HG03565 (cell line): ENCODE data around the gene KIF18B.

Source experiments
- ATAC-seq: cut with Tn5 transposase; IDR thresholded peaks from one replicate; pipeline ENCODE4 v1.9.1; 2021; ENCODE audit warnings: mild to moderate bottlenecking, moderate library complexity; ENCODE audit not compliant: unreplicated experiment

KIF18B gene

DNA sequence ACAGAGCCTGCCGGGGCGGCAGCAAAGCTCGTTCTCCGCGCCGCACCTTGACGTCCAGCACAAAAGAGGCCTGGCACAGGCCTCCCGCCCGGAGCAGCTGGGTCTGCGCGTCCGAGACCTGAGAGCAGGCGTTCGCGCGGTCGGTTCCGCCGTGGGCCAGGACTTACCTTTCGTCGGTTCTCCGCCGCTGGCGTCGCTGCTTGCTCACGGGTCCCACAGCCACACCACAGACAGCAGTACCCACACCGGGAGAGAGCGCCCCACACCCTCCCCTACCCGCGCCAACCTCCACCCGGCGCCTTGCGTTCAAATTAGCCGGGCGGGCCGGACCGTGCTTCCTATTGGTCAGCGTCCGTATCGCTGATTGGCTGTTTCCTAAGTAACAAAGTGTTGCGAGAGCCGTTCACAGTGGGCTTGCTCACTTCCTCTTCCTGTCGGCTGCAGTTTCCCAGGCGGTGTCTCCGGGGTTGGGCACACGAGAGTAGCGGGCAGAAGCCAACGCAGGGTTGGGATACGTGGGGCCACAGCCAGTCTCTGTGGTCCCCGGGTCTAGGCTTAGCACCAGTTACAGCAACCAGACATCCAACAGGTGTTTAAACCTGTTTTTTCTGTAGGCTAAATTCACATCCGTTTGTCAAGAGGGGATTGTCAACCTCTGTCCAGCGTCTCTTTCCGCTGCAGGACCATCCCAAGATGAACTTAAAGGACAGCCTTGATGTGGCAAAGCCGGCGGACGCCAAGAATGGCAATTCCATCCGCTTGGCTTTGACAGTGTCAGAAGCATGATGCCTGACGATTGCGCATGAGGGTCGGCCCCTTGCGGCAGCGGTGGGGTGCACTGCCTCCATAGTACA, at the start of gene KIF18B:
Gene KIF18B (minus strand): TSS at position 313 of the 854 bp plus-strand sequence. CDS start 11,429 bp downstream, outside the sequence.
- ATAC-seq: peak; percentile 82

- ATAC-seq: no peak
Measured at GRCh38 chr17:44996304-44996703, 48.7 kb upstream of the KIF18B start.

DNA sequence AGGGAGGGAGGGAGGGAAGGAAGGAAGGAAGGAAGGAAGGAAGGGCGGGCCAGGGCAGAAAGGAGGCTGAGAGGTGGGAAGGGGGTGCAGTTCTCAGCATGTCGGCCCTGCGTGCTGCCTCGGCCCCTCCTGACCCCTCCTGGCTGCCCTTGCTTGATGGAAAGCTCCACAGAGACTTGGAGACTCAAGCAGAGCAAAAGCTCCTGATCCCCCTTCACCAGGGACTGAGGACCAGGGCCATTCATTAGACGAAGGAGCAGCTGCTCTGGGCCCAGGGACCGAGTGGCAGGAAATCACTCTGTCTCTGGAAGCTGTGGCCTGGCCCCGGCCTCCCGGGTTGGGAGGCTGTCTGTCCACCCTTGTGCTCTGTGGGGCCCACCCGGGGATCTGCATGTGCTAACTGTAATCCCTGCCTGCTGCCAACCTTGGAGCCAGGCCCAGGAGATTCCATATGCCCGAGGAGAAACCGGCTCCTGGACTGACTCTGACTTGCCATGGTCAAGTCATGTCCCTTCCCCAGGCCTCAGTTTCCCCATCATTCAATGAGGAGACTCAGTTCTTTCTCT, 47.9 kb upstream of the KIF18B start:
- ATAC-seq: no peak

- no peak for ATAC-seq
Measured at GRCh38 chr17:44992242-44992939, 44.8 kb upstream of the KIF18B start.

- no peak for ATAC-seq
Measured at GRCh38 chr17:44990994-44991393, 43.4 kb upstream of the KIF18B start.

GRCh38 chr17:44989552-44990138, 42.1 kb upstream of the KIF18B start:
- no peak for ATAC-seq

- no peak for ATAC-seq
Measured at GRCh38 chr17:44988044-44988942, 40.7 kb upstream of the KIF18B start.

DNA sequence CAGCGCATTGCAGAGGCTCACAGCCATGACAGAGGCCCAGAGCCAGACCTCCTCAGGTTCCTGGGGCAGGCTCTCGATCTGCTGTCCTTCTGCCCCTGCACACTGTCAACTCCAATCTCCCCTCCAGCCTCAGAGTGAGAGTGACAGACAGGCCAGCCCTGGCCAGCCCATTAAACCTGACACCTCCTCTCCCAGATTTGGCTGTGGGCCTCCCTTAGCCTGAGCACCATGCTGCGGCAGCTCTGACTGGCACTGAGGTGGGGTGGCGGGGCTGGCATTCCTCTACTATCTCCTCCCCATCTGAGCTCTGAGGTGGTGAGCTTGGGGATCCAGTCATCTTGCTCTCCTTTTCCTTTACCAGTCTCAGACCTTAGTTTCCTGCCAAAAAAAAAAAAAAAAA, 36.0 kb upstream of the KIF18B start:
- no peak for ATAC-seq

DNA sequence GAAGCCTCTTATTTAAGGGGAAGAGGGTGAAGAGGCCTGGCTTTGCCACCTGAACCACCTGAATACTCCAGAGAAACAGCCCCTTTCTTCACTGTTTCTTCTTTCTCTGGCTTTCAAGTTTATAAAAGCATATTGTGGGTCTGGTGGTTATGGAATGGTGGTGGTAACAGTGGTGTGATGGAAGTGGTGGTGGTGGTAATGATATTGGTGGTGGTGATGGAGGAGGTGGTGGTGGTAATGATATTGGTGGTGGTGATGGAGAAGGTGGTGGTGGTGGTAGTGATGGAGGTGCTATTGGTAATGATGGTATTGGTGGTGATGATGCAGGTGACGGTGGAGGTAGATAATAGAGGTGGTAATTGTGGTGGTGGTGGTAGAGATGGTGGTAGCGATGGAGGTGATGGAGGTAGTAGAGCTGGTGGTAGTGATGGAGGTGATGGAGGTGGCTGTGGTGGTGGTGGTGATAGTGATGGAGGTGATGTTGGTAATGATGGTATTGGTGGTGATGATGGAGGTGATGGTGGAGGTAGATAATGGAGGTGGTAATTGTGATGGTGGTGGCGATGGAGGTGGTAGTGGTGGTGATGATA, 34.6 kb upstream of the KIF18B start:
- no peak for ATAC-seq

- no peak for ATAC-seq
Measured at GRCh38 chr17:44981221-44981968, 33.8 kb upstream of the KIF18B start.

DNA sequence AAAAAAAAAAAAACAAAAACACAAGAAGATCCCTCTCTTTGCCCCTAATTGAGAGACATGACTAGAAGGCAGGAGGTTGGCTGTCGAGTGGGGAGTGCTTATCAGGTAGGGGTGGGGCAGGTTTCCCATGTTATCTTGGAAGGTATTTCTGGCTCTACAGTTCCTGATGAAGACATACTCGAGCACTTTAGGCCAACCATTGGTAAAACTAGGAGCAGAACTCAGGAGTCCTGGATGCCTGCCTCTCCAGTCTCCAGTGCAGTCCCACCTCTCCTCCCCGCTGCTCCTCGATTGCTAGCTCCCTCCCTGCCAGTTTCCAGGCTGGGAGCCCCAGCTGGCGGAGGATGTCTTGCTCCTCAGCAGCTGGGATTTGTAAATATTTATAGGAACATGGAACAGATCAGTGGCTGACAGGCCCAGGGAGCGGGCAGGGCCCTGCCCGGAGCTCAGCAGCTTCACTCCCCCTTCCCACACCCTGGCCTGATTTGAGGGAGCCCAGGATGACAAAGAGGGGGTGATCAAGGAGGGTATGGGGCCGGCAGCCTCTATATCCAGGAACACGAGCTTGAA, 31.9 kb upstream of the KIF18B start:
- no peak for ATAC-seq

GRCh38 chr17:44978807-44979206, 31.2 kb upstream of the KIF18B start:
- ATAC-seq: no peak

GRCh38 chr17:44977814-44978550, 30.4 kb upstream of the KIF18B start:
- ATAC-seq: no peak

DNA sequence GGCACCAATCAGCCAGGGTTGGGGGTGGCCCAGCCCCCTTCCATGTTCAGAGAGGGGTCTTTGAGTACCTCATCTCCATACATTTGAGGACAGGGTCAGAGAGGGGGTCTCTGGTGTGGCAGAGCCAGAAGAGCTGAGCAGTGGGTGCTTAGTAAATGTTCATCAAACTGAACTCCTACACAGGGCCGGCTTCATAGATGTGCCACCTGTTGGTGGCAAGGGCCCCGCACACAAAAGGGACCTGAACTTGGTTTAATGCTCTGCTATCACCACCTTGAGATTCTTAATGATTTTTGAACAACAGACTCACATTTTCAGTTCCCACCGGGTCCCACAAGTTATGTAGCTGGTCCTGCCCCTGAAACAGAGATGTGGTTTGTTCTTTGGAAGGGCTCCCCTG, 29.5 kb upstream of the KIF18B start:
- no peak for ATAC-seq

- ATAC-seq: no peak
Measured at GRCh38 chr17:44976206-44976605, 28.6 kb upstream of the KIF18B start.

DNA sequence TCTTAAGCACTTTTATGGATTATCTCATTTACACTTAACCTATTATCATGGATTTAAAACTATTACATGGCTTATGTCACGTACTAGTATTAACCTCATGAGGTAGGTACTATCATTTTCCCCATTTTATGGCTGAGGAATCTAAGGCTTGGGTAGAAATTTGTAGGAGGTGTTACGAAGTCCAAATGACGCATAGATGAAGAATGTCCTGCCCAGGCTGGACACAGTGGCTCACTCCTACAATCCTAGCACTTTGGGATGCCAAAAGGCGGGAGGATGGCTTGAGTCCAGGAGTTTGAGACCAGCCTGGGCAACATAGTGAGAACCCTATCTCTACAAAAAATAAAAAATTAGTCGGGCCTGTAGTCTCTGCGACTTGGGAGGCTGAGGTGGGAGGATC, 25.4 kb upstream of the KIF18B start:
- no peak for ATAC-seq

DNA sequence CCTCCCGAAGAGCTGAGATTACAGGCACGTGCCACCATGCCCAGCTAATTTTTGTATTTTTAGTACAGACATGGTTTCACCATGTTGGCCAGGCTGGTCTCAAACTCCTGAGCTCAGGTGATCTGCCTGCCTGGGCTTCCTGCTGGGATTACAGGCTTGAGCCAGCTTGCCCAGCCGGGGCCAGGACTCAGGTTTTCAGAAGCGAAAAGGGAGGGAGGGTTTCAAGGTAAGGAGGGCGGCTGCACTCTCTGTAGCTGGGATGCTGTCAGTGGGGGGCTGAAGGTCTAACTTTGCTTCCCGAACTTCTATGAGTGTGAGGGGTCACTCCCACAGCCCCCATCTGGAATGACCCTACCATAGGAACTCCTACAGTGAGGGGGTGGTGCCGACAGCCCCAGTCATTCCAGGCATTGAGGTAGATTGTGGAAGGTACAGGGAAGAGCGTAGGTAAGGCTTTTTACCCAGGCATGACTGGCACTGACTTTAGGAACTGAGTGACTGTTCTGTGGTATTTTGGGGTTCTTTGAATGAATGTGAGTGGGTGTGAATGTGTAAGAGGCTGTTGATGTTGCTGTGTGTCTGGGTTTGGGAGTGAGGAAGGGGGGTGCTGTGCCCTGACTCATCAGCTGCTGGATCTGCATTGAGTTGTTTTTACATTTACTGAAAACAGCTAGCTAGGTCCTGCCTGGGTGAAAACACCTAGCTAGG, 24.4 kb upstream of the KIF18B start:
- no peak for ATAC-seq
